ENCODE results near the gene APBB2.
A peak's percentile ranks its signal among the peaks of the same experiment; 100 is the strongest.

APBB2 gene

DNA sequence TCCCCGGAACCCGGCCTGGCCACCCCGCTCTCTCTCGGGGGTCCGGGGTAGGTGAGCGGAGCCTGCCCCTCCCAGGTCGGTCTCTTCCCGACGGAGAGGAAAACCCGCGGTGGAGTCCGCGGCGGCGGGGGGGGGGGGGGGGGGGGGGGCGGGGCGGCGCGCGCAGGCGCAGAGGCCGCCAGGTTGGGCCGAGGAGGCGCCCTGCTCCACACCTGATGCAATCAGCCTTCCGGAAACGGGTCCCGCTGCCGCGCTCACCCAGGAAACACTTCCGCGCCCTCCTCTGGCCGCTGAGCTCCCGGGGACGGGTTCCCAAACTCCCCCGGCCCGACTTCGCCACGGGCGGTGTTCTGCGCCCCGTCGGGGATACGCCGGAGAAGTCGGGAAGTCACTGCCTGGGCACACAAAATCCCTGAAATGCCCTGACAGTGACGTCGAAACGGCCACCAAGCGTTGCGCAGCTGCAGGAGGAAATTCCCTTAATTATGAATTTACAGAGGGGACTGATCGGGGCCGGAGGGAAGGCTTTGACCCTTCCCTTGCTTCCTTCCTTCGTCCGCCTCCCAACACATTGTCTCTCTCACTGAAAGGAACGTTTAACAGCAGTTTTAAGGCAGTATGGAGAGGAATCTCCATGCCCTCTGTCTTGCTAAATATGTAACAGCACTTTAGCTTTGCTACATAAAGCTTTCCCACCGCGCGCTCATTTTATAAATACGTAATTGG lies 2.1 kb upstream of the APBB2 start:
- H3K27ac ChIP-seq = peak overlapping the region; percentile 90
- no peak for DNase-seq (ENCODE audit: low read depth, low spot score)

DNA sequence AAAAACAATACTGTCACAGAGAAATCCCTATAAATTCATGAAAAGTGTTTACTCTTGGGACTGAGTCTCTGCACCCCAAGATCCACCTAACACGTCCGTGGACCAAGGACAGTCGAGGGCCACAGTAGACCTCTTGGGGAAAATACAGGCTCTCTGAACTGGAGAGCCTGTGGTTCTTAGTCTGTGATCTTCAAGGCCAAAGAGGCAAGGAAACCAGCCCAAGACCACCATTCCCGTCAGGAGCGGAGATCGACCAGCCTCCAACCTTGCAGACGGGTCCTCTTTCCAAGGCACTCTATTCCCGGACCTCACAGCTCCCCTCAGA lies 1.6 kb upstream of the APBB2 start:
- peak overlapping the region; percentile 90 for H3K27ac ChIP-seq
- no peak for DNase-seq (ENCODE audit: low read depth, low spot score)

DNA sequence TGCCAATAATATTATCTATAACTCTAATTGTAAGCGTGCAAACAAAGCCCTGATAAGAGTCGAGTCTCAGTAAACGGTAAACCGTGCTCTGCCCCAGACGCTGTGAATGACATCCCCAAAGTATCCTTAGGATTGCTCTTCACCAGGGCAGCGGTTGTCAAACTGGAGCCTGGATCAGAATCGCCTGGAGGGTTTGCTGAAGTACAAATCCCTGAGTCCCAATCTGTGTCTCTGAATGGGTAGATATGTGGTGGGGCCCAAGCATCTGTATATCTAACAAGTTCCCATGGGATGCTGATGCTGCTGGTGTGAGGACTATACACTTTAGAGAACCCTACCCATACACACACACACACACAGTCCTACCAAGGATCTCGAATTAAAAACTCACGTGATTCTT lies 813 bp upstream of the APBB2 start:
- H3K27ac ChIP-seq = peak overlapping the region; percentile 90
- no peak for DNase-seq (ENCODE audit: low read depth, low spot score)

DNA sequence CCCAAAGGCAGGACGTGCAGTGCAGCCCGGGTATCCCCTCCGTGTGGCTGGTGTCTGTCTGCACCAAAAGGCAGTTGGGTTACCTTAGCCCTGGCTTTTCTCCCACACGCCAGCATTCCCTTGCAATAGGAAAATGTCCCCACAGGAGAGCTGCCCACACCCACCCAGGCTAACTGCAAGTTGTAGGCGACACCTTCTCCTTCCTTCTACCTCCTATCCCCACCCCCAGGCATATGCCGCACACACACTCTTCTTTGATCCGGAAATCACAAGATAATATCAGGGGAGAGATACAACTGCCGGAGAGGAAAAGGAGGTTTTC lies 444 bp upstream of the APBB2 start:
- peak overlapping the region; percentile 90 for H3K27ac ChIP-seq
- DNase-seq (ENCODE audit: low read depth, low spot score) = no peak

DNA sequence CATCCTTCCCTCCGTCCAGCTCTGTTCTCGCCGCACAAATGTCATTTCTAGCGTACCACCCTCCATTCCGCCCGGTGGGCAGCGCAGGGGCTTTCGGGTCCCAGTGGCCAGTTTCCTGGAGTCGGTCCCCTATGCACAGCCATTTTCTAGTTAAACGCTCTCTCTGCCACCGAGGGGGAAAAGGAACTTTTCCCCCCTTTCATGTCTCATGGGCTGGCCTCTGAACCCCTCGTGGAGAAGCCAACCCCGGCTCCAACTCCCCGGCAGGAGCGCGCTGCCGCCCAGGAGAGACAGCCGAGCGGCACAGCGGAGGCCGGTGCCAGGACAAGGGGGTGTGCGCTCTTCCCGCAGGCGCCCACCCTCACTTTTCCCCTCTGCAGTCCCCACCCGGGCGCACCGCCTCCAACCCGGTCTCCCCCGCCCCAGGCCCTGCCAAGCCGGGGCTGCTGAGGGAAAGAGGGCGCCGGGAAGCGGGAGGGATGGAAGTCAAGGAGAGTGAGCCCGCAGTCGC lies 662 bp downstream of the APBB2 start:
- no peak for DNase-seq (ENCODE audit: low read depth, low spot score)
- peak overlapping the region; percentile 90 for H3K27ac ChIP-seq

DNA sequence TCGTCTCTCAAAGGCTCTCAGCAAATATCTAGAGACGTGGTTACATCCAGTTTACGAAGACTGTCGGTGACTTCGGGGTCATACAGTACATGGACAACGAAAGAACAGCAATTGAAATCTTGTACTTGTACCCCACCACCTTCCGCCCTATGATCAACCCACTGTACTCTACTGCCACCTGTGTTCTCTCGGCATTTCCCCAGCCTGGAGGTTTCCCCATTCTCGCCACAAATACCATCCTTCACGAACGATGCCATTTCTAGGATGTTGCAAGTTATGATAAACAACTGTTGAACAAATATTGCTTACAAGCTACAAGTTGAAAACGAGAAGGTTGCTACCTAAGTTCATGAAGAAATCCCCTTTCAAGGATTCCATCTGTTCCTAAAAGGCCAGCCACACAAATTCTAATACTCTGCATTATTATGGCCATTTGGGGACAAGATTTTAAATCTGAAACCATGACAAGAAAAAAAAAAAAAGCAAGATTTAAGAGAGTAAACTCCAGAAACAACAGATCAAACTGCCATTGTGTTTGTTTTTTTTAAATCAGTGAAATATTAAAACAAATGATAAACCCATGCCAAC lies 1.6 kb downstream of the APBB2 start:
- H3K27ac ChIP-seq = peak overlapping the region; percentile 90
- DNase-seq (ENCODE audit: low read depth, low spot score) = no peak

DNA sequence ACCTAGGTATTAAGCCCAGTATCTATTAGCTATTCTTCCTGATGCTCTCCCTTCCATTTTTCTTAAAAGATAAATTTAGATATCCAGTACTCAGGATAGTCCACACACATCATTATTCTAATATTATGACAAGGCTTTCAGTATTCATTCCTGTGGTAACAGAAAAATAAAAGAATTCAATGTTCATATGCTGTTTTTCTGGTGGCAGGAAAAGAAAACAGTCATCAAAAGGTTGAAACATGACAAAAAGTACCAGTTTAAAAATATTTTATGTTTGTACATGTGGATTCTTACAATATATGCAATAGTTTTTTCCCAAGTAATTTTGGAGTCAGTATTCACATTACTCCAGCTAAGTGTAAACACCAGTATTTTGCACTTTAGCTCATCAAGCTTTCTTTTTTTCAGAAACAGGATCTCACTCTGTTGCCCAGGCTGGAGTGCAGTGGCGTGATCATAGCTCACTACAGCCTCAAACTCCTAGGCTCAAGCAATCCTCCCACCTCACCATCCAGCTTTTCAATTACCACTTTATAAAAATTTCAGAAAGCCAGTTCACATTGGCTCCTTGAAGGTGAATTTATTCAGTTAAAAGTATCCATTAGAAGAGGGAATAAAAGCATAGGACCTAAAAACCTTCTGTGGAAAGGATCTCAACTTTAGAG lies 2.3 kb downstream of the APBB2 start:
- no peak for DNase-seq (ENCODE audit: low read depth, low spot score)
- peak overlapping the region; percentile 90 for H3K27ac ChIP-seq

DNA sequence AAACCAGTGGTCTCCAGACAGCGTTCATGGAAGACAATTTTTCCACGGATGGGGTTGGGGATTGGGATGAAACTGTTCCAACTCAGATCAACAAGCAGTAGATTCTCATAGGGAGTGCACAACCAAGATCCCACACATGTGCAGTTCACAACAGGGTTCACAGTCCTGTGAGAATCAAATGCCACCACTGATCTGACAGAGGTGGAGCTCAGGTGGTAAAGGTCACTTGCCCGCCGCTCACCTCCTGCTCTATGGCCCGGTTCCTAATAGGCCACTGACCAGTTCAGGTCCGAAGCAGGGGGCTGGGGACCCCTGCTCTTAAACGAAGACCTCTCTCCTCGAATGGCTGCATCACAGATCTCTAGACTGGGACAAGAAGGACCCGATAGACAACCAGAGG lies 4.4 kb downstream of the APBB2 start:
- DNase-seq (ENCODE audit: low read depth, low spot score) = no peak
- no peak overlapping the region for H3K27ac ChIP-seq

DNA sequence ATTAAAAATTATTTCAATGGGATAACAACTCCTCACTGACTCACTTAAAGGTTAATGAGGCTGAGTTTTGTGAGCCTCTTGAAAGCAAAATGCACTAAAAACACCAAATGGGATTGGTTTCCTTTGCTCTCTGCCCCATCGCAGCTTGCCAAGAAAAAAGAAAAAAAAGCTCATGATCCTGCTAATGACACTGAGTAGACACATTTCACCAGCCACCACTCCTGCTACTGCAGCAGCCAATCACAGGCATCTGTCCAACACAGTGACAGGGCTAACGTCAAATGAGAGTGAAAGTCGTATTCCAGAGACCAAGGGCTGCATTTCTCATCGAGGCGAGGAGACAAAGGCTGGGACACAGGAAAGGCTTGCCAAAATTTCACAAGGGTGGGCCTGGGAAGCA lies 5.2 kb downstream of the APBB2 start:
- no peak for DNase-seq (ENCODE audit: low read depth, low spot score)

DNA sequence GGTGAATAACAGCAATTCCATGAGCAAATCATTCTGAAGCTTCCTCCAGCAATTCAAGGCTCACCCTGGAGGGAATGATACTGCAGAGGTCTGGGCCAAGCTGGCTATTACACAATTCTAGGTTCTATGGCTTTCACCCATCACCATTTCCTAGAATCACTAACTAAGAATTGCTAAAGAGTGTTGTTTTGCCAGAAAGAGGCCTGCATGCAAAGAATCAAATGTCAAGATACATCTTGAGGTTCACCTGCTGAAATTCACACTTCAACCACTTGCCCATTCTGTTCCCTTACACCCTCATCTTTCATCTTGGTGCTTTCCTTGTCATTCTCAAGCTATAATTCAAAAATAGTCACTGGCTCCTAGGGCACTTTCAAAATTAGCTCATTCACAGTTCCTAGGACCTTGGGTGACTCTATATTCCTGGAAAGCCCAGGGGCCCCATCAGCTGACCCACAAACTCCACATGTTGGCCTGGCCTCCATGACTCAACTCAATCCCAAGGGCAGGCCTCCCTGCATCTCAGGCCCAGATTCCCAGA lies 7.0 kb downstream of the APBB2 start:
- no peak overlapping the region for H3K27ac ChIP-seq
- DNase-seq (ENCODE audit: low read depth, low spot score) = no peak

More for the DNA sequence above, 5.2 kb downstream of the APBB2 start:
- H3K27ac ChIP-seq = no peak overlapping the region

DNA sequence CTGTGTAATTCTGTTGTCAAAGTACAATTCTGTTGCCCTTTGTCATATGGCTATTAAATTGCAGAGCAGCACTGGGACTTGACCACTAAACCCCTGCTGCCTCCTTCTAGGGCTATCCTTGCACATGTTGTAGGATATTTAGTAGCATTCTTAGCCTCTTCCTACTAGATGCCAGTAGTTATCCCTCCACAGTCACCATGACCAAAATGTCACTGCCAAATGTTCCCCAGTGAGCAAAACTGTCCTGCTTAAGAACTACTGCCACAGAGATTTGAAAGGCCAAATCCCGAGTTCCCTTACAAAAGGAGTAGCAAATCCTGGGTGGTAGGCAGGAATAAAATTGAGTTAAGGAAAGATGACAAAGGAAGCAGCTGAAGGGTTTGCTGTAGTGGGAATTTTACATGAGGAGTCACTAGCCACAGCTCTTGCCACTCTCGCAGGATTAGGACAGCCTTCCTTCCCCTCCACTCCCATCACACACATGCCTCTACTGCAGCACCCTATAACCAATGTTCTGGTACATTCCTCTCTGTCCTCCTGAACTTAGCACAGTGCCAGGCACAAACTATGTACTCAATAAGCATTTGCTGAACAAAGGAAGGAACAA lies 8.4 kb downstream of the APBB2 start:
- no peak for DNase-seq (ENCODE audit: low read depth, low spot score)
- H3K27ac ChIP-seq = no peak overlapping the region

DNA sequence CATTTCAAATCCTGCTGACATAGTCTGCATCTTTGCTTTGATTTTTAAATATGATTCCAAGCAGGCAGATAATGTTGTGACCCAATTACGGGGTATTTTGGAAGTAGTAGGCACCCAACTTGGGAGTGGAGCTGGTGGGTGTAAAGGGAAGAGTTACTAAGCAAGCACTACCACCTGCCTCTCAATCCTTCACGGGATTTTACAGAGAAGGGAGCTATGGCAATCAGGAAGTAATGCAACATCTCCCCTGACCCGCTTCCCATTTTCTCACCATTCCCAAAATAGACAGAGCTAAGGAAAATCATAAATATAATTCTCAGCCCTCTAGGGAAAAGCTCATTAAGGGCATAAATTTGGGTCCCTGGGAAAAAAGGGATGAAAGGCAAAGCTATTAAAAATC lies 9.2 kb downstream of the APBB2 start:
- no peak for DNase-seq (ENCODE audit: low read depth, low spot score)
- H3K27ac ChIP-seq = no peak overlapping the region

DNA sequence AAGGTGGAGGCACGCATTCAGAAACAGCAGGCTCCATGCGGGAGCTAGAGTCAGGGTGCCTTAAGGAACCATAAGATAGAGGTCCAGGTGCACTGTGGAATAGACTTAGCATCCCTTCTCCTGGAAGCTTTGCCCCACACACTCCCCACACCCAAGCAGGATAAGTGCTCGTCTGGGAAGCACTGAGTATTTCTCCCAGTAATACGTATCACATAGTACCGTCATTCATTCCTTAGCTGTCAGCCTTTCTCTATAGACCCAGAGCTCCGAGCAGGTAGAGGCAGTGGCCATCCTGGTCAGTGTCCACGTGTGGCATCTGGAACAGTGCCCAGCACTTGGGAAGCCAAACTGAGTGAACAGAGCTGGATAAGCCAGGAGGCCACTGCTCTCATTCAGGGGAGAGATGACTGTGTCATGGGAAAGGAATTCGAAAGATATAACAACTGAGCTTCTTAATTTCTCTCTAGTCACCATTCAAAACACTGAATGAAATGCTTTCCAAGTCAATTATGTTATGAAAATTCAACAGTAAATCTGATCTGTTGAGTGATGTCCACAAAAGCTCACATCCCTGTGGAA lies 9.9 kb downstream of the APBB2 start:
- H3K27ac ChIP-seq = no peak overlapping the region
- no peak for DNase-seq (ENCODE audit: low read depth, low spot score)

DNA sequence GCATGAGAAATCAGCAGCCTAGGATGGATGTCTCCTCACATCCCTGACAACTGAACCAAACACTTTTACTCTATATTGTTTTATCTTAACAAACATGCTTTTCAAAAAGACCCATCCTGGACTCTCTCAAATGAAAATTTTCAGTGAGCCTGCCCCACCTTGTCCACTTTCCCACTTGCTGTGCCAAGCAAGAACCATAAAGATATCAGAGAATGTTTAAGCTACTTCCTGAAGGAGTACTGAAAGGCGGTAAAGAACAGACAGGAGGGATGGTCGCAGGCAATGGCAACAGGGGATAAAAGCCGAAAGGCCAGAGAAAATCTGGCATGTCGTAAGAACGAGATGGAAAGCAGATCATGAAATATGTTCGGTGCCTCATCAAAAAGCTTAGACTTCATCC lies 10.5 kb downstream of the APBB2 start:
- no peak overlapping the region for H3K27ac ChIP-seq
- no peak for DNase-seq (ENCODE audit: low read depth, low spot score)

DNA sequence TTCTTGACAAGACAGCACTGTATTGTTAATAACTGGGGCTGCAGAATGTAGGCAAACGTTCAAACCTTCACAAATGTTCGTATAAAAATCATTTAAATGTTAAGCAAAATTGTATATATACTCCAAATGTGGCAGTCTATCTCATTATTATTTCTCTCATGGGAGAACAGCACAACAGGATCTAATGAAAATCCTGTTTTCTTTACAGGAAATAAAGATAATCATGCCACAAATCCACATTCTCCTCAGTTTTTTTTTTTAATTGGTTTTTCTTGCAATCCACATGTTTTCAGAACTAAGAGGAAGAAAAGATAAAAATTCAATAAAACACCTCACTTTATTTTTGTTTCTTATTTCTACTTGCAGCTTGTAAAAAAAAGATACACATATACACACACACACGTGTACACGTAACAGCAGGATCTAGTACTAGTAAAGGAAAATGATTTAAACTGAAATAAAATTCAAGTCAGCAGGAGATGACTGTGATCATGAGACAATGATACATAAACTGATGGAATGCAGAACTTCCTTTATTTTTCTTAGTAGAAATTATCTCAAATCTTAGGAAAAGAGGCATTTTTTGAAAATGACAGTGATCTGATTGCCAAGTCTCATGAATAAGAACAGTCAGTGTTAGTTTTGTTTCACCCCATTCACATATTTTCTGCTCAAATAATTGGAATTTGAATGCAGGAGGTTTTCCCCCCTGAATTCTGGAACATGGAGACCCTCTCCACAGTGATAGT lies 11.3 kb downstream of the APBB2 start:
- no peak for DNase-seq (ENCODE audit: low read depth, low spot score)

DNA sequence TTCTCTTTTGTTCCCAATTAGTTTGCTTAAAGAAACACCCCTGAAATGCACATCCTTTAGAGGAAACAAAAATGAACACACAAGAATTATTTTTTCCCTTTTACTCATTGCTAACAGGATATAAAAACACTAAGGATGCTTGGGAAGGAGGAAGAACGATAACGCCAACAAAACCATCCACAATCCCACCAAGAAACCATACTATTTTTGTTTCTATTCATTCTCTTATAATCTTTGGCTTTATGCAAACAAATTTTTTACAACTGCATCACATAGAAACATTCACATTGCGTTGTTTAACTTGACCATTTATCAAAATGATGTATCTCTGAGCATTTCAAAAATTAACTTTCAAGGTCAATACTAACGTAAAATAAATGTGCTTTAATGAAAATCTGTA lies 12.0 kb downstream of the APBB2 start:
- H3K27ac ChIP-seq = no peak overlapping the region
- DNase-seq (ENCODE audit: low read depth, low spot score) = no peak

More for the DNA sequence above, 11.3 kb downstream of the APBB2 start:
- H3K27ac ChIP-seq = no peak overlapping the region

DNA sequence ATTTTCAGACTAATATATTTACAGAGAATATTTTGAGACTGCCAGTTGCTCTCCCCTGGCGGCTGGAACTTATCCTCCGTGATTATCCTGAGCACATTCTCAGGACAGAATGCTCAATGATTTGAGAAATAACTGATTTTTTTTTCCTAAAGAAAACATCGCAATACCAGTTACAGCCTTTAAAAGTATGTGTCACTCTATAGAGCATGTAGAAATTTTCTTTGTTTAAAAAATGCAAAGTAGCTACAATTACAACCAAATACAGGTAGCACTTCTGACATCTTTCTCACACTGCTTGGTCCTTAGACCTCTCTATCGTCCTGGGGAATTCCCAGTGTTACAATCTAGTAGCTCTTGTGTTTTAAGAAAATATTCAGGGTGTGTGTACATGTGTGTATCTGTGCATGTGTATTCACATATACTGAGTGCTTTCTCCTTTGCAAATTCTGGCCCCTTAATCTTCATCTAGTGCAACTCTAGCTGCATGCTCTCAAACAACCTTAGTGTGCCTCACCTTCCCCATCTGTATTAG lies 13.8 kb downstream of the APBB2 start:
- no peak overlapping the region for H3K27ac ChIP-seq
- DNase-seq (ENCODE audit: low read depth, low spot score) = no peak

DNA sequence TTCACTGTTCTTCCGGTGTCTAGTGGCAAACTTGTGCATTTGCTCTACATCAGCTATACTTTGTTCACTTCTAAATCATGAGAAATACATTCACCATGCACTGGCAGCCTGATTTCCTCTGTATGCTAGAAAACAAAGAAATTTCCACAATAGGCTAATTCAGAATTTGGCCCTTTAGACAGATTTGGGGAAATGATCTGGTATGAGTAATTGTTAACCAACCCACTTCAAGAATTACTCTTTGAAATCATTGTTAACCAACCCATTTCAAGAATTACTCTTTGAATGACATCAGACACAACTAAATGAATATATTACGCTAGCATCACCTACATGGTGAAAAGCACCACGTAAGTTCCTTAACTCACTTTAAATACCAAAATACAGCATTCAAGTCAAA lies 14.6 kb downstream of the APBB2 start:
- no peak overlapping the region for H3K27ac ChIP-seq
- DNase-seq (ENCODE audit: low read depth, low spot score) = no peak

DNA sequence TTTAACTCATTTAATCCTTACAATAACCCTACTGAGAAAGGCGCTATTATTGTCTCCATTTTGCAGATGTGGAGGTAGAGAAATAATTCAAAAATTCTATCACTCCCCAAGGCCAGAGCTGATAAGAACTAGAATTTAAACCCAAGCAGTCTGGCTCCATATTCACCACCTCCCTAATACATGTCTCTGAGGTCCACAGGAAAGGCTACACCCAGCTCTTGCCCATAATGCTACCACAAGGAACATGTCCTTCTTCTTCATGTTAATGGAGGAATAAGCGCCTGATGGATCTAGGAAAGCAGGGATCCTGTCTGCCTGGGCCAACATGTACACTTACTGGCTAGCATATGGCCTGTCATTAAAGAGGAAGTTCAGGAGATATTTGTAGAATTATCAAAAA lies 16.3 kb downstream of the APBB2 start:
- H3K27ac ChIP-seq = no peak overlapping the region
- no peak for DNase-seq (ENCODE audit: low read depth, low spot score)

DNA sequence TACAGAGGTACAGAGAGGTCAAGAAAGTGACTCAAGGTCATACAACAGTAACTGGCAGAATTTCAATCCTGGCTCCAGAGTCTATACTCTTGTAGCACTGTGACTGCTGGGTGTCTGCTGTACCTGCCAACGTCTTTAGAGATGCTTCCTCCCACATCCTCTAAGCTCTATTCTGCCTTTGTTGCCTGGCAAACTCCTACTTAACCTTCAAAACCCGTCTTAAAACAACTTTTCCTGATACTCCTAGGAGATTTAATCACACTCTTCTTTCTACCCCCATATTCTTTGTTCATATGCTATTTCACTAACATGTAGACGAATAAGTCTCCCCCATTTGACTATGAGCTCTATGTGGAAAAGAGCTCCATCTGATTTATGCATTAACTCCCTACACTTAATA lies 16.8 kb downstream of the APBB2 start:
- H3K27ac ChIP-seq = no peak overlapping the region
- DNase-seq (ENCODE audit: low read depth, low spot score) = no peak
